ENCODE results near the gene SUPT3H. TPM values are rescaled to one million over a fixed set of nuclear protein-coding genes. Genes with fewer than 3 reads are reported as not detected.

SUPT3H gene
- total RNA-seq, 2 experiments from 2014 or later: 10.1 to 11.6 TPM

DNA sequence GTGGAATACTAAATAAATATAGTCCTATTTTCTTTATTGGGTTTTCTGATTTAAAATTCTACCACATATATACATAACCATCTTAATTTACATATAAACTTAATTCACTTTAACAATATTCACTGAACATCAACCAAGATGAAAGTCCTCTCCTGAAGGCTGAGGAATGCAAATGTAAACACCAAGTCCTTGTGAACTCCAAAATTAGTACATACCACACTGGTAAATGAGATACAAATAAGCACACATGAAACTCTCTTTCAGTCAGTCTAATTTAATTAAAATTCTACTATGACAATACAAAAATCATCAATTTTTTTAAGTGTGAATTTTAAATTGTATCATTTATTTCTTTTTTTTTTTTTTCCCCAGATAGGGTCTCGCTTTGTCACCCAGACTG lies 254.7 kb downstream of the SUPT3H start:
- Mint-ChIP-seq H3K9me3 (no peaks in the 10 kb centered on the region), H3K36me3 (peaks cover 3% of the 10 kb centered on the region), H3K4me3 (no peak overlapping the region), H3K27ac (no peak overlapping the region), H3K4me1 (no peaks in the 10 kb centered on the region), H3K27me3 (no peaks in the 10 kb centered on the region)
- POLR2A ChIA-PET: no interaction called here
- no peak for DNase-seq
- ATAC-seq (ENCODE audit: low read depth): no peak

DNA sequence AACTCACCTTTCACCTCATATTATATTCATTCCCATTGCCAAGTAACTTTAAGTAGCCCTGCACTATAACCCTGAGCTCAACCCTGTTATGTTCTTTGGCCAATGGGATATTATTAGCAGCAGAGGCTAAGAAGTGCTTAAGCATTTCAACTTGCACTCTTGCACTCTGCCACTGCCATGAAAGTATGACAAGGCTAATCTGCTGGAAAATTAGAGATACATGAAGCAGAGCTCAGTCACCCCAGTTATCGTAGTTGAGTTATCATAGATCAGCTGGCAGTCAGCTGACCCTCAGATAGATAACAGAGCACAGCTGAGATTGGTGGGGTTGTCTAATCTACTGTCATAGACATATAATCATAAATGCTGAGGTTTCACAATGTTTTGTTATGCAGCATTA lies 259.0 kb downstream of the SUPT3H start:
- Mint-ChIP-seq H3K9me3 (no peaks in the 10 kb centered on the region), H3K4me1 (peaks cover 18% of the 10 kb centered on the region), H3K4me3 (no peak overlapping the region), H3K27me3 (no peaks in the 10 kb centered on the region), H3K36me3 (peaks cover 5% of the 10 kb centered on the region), H3K27ac (no peak overlapping the region)
- DNase-seq: no peak
- ATAC-seq (ENCODE audit: low read depth): no peak
- POLR2A ChIA-PET: no interaction called here

DNA sequence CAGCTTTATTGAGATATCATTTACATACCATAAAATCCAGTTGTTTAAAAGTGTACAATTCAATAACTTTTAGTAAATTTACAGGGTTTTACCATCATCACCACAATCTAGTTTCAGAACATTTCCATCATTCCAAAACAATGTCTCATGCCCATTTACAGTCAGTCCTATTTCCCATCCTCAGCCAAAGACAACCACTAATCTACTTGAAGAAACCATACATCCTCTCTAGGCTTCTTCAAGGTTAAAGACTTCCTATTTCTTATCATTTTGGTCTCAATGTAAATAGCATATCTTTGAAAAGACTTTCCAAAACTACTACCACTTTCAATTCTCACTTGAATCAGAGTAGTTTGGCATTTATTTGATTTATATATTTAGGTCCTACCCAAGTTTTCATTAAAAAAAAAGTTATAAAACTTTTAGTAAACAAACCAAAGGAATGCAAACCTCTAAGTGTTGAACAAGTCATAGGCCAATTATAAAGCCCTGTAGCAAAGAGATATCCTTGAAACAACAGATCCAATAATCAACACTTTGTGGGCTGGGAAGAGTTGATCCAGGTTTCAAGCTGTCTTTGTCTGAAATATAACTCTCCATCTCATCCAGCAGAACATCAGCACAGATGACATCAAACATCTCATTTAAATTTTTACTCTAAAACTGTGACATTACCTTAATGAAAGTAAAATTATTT lies 260.9 kb downstream of the SUPT3H start:
- peak; percentile 47 for ATAC-seq (ENCODE audit: low read depth)
- POLR2A ChIA-PET: no interaction called here
- H3K4me1 Mint-ChIP-seq: peaks cover 18% of the 10 kb centered on the region
- H3K36me3 Mint-ChIP-seq: peaks cover 7% of the 10 kb centered on the region
- no peaks in the 10 kb centered on the region for H3K27me3 Mint-ChIP-seq
- no peaks in the 10 kb centered on the region for H3K9me3 Mint-ChIP-seq
- peak overlapping the region; percentile 35 for H3K27ac Mint-ChIP-seq
- DNase-seq: no peak
- peak overlapping the region; percentile 6 for H3K4me3 Mint-ChIP-seq

GRCh38 chr6:45115696-45116095 lies 262.0 kb downstream of the SUPT3H start:
- Mint-ChIP-seq H3K9me3 (no peaks in the 10 kb centered on the region), H3K27ac (no peak overlapping the region), H3K27me3 (no peaks in the 10 kb centered on the region), H3K4me3 (no peak overlapping the region), H3K4me1 (peaks cover 18% of the 10 kb centered on the region), H3K36me3 (peaks cover 7% of the 10 kb centered on the region)
- POLR2A ChIA-PET: no interaction called here
- DNase-seq: no peak
- ATAC-seq (ENCODE audit: low read depth): no peak

DNA sequence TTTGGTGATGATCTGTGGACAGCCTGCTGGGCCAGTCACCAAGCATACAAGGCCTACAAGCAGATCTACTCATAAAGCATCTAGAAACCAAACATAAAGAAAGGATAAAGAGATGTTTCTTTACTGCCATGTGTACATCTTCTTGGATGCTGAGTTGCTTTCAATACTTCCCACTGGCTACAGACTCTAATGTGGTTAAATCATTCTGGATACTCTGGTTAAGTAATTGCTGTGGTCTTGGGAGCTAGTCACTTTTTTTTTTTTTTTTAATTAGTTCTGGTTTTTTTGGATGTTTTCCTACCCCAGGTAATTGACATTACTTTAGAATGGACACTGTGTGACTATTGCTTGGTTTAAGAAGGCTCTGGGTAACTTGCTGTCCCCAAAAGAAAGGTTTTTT lies 265.0 kb downstream of the SUPT3H start:
- Mint-ChIP-seq H3K4me3 (no peak overlapping the region), H3K4me1 (peaks cover 34% of the 10 kb centered on the region), H3K36me3 (peaks cover 8% of the 10 kb centered on the region), H3K27ac (no peak overlapping the region), H3K9me3 (no peaks in the 10 kb centered on the region), H3K27me3 (no peaks in the 10 kb centered on the region)
- ATAC-seq (ENCODE audit: low read depth) (no peak), DNase-seq (no peak)
- POLR2A ChIA-PET: no interaction called here

GRCh38 chr6:45109551-45109950 lies 268.2 kb downstream of the SUPT3H start:
- Mint-ChIP-seq H3K27ac (peak overlapping the region; percentile 14), H3K36me3 (peaks cover 4% of the 10 kb centered on the region), H3K4me3 (peak overlapping the region; percentile 18), H3K27me3 (no peaks in the 10 kb centered on the region), H3K9me3 (peaks cover 2% of the 10 kb centered on the region), H3K4me1 (peaks cover 16% of the 10 kb centered on the region)
- DNase-seq: no peak
- POLR2A ChIA-PET: no interaction called here
- no peak for ATAC-seq (ENCODE audit: low read depth)

- peaks cover 6% of the 10 kb centered on the region for H3K9me3 Mint-ChIP-seq
- H3K4me3 Mint-ChIP-seq: no peak overlapping the region
- H3K36me3 Mint-ChIP-seq: peaks cover 6% of the 10 kb centered on the region
- POLR2A ChIA-PET: no interaction called here
- H3K4me1 Mint-ChIP-seq: peaks cover 16% of the 10 kb centered on the region
- H3K27ac Mint-ChIP-seq: no peak overlapping the region
- DNase-seq: no peak
- no peaks in the 10 kb centered on the region for H3K27me3 Mint-ChIP-seq
- no peak for ATAC-seq (ENCODE audit: low read depth)
These were observed 272.4 kb downstream of the SUPT3H start for GRCh38 chr6:45105170-45105820.

DNA sequence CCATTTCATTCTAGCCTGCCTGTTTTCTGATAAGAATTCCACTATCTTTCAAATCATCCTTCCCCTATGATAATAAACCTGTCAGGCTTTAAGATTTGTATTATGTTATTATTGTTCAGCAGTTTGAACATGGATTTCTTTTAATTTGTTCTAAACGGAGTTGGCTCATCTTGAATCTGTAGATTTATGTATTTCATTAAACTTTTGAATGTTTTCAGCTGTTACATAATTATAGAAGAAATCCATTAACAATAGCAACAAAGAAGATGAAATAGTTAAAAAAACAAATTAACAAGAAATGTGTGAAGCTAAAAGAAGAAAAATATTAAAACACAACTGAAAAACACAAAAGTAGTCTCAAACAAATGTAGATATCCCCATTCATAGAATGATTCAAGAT lies 273.3 kb downstream of the SUPT3H start:
- Mint-ChIP-seq H3K27me3 (no peaks in the 10 kb centered on the region), H3K9me3 (peaks cover 6% of the 10 kb centered on the region), H3K36me3 (peaks cover 6% of the 10 kb centered on the region), H3K4me1 (peaks cover 8% of the 10 kb centered on the region), H3K4me3 (no peak overlapping the region), H3K27ac (no peak overlapping the region)
- DNase-seq: no peak
- ATAC-seq (ENCODE audit: low read depth): no peak
- POLR2A ChIA-PET: no interaction called here

DNA sequence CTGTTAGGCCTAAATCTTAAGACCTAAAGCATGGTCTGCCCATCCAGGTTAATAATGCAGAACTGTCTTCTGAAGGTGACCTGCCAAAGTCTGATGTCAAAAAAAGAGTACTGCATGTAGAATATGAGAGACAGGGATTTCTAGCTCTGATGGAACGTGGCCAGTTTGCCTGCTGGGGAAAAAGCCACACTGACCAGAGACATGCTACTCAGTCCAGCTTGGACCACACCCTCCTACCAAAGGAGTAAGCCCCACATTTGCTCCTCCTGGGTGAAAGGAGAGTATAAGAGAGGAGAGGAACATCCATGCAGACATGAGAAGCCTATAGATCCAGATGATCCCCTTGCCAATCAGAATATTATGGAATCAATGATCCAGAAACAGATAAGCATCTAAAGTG lies 279.5 kb downstream of the SUPT3H start:
- Mint-ChIP-seq H3K27me3 (no peaks in the 10 kb centered on the region), H3K27ac (no peak overlapping the region), H3K4me1 (no peaks in the 10 kb centered on the region), H3K36me3 (peaks cover 8% of the 10 kb centered on the region), H3K4me3 (no peak overlapping the region), H3K9me3 (peaks cover 4% of the 10 kb centered on the region)
- POLR2A ChIA-PET: no interaction called here
- DNase-seq (no peak), ATAC-seq (ENCODE audit: low read depth) (no peak)

DNA sequence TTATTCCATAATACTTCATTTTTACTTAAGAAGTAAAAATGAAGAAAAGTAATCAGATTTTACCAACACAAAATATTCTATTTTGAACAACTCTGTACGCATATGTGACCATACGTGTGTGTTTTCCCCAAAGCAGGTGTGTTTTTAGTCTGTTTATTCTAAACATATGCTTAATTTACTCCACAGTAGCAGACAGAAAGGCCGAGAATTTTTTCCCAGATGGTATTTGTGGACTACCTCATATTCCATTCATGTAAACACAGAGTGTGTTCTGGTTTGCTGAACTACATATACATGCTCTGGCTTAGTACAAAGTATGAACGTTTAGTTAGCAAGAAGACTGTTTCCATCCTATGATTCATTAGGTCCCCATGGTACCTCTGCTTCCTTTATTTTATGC lies 282.9 kb downstream of the SUPT3H start:
- POLR2A ChIA-PET: no interaction called here

DNA sequence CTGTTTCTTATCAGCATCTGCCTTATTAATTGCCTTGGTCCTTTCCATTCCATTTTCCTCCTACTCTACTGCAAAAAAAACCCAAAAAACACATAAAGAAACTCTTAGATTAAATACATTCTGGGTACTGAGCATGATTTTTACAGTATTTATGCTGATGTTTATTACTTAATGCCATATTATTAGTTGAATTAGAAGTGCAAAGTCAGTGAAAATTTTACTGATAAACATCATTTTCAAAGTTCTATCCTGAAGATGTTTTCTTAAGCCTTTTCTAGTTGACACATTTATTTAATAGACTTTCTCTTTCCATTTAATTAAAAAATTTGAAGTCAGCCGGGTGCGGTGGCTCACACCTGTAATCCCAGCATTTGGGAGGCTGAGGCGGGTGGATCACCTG lies 285.6 kb downstream of the SUPT3H start:
- peaks cover 1% of the 10 kb centered on the region for H3K9me3 Mint-ChIP-seq
- POLR2A ChIA-PET: no interaction called here
- peaks cover 6% of the 10 kb centered on the region for H3K36me3 Mint-ChIP-seq
- H3K27me3 Mint-ChIP-seq: no peaks in the 10 kb centered on the region
- H3K27ac Mint-ChIP-seq: no peak overlapping the region
- DNase-seq (no peak), ATAC-seq (ENCODE audit: low read depth) (no peak)
- H3K4me3 Mint-ChIP-seq: no peak overlapping the region
- no peaks in the 10 kb centered on the region for H3K4me1 Mint-ChIP-seq

More for the DNA sequence above, 282.9 kb downstream of the SUPT3H start:
- peaks cover 8% of the 10 kb centered on the region for H3K36me3 Mint-ChIP-seq
- H3K4me1 Mint-ChIP-seq: no peaks in the 10 kb centered on the region
- H3K4me3 Mint-ChIP-seq: no peak overlapping the region
- H3K9me3 Mint-ChIP-seq: peaks cover 1% of the 10 kb centered on the region
- DNase-seq (no peak), ATAC-seq (ENCODE audit: low read depth) (no peak)
- H3K27ac Mint-ChIP-seq: no peak overlapping the region
- H3K27me3 Mint-ChIP-seq: no peaks in the 10 kb centered on the region

GRCh38 chr6:45086360-45087084 lies 291.2 kb downstream of the SUPT3H start:
- POLR2A ChIA-PET: no interaction called here
- DNase-seq: no peak
- H3K9me3 Mint-ChIP-seq: peaks cover 13% of the 10 kb centered on the region
- peaks cover 18% of the 10 kb centered on the region for H3K36me3 Mint-ChIP-seq
- no peak overlapping the region for H3K27ac Mint-ChIP-seq
- peaks cover 9% of the 10 kb centered on the region for H3K4me1 Mint-ChIP-seq
- H3K27me3 Mint-ChIP-seq: no peaks in the 10 kb centered on the region
- H3K4me3 Mint-ChIP-seq: no peak overlapping the region
- no peak for ATAC-seq (ENCODE audit: low read depth)

- H3K4me1 Mint-ChIP-seq: peaks cover 9% of the 10 kb centered on the region
- H3K27ac Mint-ChIP-seq: no peak overlapping the region
- peaks cover 21% of the 10 kb centered on the region for H3K36me3 Mint-ChIP-seq
- H3K9me3 Mint-ChIP-seq: peaks cover 23% of the 10 kb centered on the region
- POLR2A ChIA-PET: no interaction called here
- ATAC-seq (ENCODE audit: low read depth): no peak
- no peak overlapping the region for H3K4me3 Mint-ChIP-seq
- DNase-seq: no peak
- H3K27me3 Mint-ChIP-seq: no peaks in the 10 kb centered on the region
These were observed 293.5 kb downstream of the SUPT3H start for GRCh38 chr6:45084257-45084656.

GRCh38 chr6:45082091-45082490 lies 295.6 kb downstream of the SUPT3H start:
- peaks cover 24% of the 10 kb centered on the region for H3K36me3 Mint-ChIP-seq
- POLR2A ChIA-PET: no interaction called here
- DNase-seq: no peak
- no peak overlapping the region for H3K27ac Mint-ChIP-seq
- H3K4me1 Mint-ChIP-seq: peaks cover 9% of the 10 kb centered on the region
- H3K27me3 Mint-ChIP-seq: no peaks in the 10 kb centered on the region
- ATAC-seq (ENCODE audit: low read depth): no peak
- peaks cover 27% of the 10 kb centered on the region for H3K9me3 Mint-ChIP-seq
- H3K4me3 Mint-ChIP-seq: no peak overlapping the region
